ENCODE data around the gene S100A12. TPM values are rescaled to one million over a fixed set of nuclear protein-coding genes. Genes with fewer than 3 reads are reported as not detected.

Gene S100A12
- total RNA-seq, 1 donor from 2014 or later = 23.0 TPM

DNA sequence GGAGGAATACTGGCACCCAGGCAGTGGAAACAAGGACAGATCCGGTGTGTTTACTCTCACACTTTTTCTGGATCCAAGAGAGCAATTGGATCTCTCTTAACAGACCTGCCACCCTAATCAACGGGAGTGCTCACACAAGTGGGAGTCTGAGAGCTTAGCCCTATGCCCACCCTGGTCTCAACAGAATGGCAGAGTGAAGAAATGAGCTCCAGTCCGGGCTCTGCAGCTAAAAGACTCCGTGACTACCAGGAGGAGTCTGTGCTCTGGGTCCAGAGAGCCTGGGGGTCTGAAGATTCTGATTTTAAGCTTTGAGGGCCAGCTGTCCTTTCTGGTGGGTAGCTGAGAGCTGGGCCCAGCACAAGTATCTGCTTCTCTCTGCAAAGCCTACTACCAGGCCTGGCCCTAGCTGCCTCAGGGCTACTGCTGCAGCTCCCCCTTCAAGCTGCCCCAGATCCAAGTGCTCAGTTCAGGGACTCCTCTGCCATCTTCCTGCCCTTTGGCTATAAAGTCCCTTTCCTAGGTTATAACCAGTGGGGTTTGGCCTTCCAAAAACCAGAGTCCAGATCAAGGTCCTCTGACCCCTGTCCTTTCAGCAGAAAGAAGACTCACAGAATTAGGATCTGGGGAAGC lies 13.8 kb downstream of the S100A12 start:
- no peaks in the 10 kb centered on the region for H3K9me3 ChIP-seq (ENCODE audit: control insufficient read depth in 3 of 3, low read length in 3 of 3)
- no peak overlapping the region for H3K4me3 ChIP-seq (ENCODE audit: low read length in 3 of 3)
- H3K4me1 ChIP-seq (ENCODE audit: control insufficient read depth in 3 of 3, insufficient read depth in 3 of 3, low read length in 3 of 3) = peaks cover 4 to 27% (median 22%) of the 10 kb centered on the region in 3 donors
- no peaks in the 10 kb centered on the region for H3K36me3 ChIP-seq (ENCODE audit: control insufficient read depth in 3 of 3, insufficient read depth in 3 of 3, low read length in 3 of 3)
- peaks cover 0 to 3% (median 0%) of the 10 kb centered on the region in 3 donors for H3K27me3 ChIP-seq (ENCODE audit: control insufficient read depth in 3 of 3, insufficient read depth in 3 of 3, low read length in 3 of 3)
- no peak overlapping the region for H3K27ac ChIP-seq (ENCODE audit: low read depth, low read length)
- no peak overlapping the region for H3K9ac ChIP-seq (ENCODE audit: low read depth in 1 of 3, low read length in 3 of 3)

DNA sequence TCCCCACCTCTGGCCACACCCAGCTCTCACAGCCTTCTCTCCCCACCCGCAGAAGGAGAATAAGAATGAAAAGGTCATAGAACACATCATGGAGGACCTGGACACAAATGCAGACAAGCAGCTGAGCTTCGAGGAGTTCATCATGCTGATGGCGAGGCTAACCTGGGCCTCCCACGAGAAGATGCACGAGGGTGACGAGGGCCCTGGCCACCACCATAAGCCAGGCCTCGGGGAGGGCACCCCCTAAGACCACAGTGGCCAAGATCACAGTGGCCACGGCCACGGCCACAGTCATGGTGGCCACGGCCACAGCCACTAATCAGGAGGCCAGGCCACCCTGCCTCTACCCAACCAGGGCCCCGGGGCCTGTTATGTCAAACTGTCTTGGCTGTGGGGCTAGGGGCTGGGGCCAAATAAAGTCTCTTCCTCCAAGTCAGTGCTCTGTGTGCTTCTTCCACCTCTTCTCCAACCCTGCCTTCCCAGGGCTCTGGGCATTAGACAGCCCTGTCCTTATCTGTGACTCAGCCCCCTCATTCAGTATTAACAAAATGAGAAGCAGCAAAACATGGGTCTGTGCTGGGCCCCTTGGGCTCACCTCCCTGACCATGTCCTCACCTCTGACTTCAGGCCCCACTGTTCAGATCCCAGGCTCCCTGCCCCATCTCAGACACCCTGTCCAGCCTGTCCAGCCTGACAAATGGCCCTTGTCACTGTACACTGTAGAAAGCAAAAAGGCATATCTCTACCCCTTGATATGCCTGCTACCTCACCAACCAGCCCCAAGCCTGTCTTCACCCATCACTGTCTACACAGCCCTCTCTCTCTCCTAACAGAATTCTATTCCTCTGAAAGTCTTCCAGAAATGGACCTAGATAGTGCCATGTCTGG lies 14.6 kb downstream of the S100A12 start:
- Histone ChIP-seq H3K9me3 (ENCODE audit: control insufficient read depth in 3 of 3, low read length in 3 of 3) (no peaks in the 10 kb centered on the region), H3K27ac (ENCODE audit: low read depth, low read length) (peak overlapping the region; percentile 25), H3K36me3 (ENCODE audit: control insufficient read depth in 3 of 3, insufficient read depth in 3 of 3, low read length in 3 of 3) (no peaks in the 10 kb centered on the region), H3K4me1 (ENCODE audit: control insufficient read depth in 3 of 3, insufficient read depth in 3 of 3, low read length in 3 of 3) (peaks cover 4 to 27% (median 22%) of the 10 kb centered on the region in 3 donors), H3K4me3 (ENCODE audit: low read length in 3 of 3) (no peak overlapping the region), H3K9ac (ENCODE audit: low read depth in 1 of 3, low read length in 3 of 3) (no peak overlapping the region), H3K27me3 (ENCODE audit: control insufficient read depth in 3 of 3, insufficient read depth in 3 of 3, low read length in 3 of 3) (peaks cover 0 to 3% (median 0%) of the 10 kb centered on the region in 3 donors)

DNA sequence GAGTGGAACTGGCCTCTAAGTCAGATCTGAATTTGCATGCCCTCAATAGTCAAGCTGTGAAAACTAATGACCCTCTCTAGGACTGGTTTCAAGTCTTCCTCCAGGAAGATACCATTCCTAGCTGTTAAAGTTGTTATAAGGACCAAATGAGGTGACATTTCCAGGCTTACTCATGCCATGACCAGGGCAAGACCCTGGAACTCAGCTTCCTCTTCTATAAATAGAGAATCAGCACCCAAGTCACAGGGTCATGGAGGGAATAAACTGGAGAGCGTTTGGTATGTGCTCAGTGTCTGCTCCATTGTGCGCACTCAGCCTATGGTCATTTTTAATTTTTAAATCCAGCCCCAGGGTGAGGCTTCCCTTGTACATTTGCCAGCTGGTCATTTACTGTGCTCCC lies 15.2 kb downstream of the S100A12 start:
- H3K4me3 ChIP-seq (ENCODE audit: low read length in 3 of 3) = no peak overlapping the region
- peaks cover 3 to 20% (median 17%) of the 10 kb centered on the region in 3 donors for H3K4me1 ChIP-seq (ENCODE audit: control insufficient read depth in 3 of 3, insufficient read depth in 3 of 3, low read length in 3 of 3)
- H3K9me3 ChIP-seq (ENCODE audit: control insufficient read depth in 3 of 3, low read length in 3 of 3) = no peaks in the 10 kb centered on the region
- peak overlapping the region; percentile 25 for H3K27ac ChIP-seq (ENCODE audit: low read depth, low read length)
- no peak overlapping the region for H3K9ac ChIP-seq (ENCODE audit: low read depth in 1 of 3, low read length in 3 of 3)
- H3K36me3 ChIP-seq (ENCODE audit: control insufficient read depth in 3 of 3, insufficient read depth in 3 of 3, low read length in 3 of 3) = no peaks in the 10 kb centered on the region
- H3K27me3 ChIP-seq (ENCODE audit: control insufficient read depth in 3 of 3, insufficient read depth in 3 of 3, low read length in 3 of 3) = no peaks in the 10 kb centered on the region

DNA sequence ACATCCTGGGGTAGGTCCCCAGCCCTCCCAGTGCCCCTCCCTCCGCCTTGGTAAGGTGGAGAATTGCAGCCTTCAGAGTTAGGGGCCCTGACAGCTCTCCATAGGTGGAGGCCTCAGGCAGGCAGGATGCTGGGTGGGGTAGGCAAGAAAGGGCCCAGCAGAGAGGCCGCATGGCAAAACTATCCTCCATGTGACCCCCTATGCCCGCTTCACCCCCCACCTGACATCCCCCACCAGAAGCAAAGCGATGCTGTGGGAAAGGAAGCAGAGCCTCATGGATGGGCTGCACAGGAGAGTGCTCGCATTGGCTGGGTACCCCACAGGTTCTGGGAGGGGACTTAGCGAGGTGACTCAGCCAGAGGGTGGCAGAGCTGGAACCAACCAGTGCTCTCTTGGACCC lies 16.2 kb downstream of the S100A12 start:
- no peaks in the 10 kb centered on the region for H3K27me3 ChIP-seq (ENCODE audit: control insufficient read depth in 3 of 3, insufficient read depth in 3 of 3, low read length in 3 of 3)
- H3K36me3 ChIP-seq (ENCODE audit: control insufficient read depth in 3 of 3, insufficient read depth in 3 of 3, low read length in 3 of 3) = no peaks in the 10 kb centered on the region
- H3K4me3 ChIP-seq (ENCODE audit: low read length in 3 of 3) = no peak overlapping the region
- H3K27ac ChIP-seq (ENCODE audit: low read depth, low read length) = no peak overlapping the region
- peak overlapping the region in 1 of 3 donors; percentile 1 for H3K9ac ChIP-seq (ENCODE audit: low read depth in 1 of 3, low read length in 3 of 3)
- H3K9me3 ChIP-seq (ENCODE audit: control insufficient read depth in 3 of 3, low read length in 3 of 3) = no peaks in the 10 kb centered on the region
- H3K4me1 ChIP-seq (ENCODE audit: control insufficient read depth in 3 of 3, insufficient read depth in 3 of 3, low read length in 3 of 3) = peaks cover 3 to 18% (median 17%) of the 10 kb centered on the region in 3 donors

DNA sequence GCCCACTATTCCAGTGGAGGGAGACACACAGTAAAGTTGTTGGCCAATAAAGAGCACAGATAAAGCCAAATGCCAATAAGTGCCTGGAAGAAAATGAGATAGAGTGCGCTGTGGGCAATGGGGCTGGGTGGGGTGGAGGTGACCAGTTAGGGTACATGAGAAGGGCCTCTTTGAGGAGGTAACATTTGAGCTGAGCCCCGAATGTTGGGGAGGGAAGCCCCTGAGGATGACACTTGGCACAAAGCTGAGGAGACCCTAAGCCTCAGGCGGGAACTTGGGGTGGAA lies 16.8 kb downstream of the S100A12 start:
- H3K36me3 ChIP-seq (ENCODE audit: control insufficient read depth in 3 of 3, insufficient read depth in 3 of 3, low read length in 3 of 3) = no peaks in the 10 kb centered on the region
- peak overlapping the region in 1 of 3 donors; percentile 1 for H3K9ac ChIP-seq (ENCODE audit: low read depth in 1 of 3, low read length in 3 of 3)
- no peaks in the 10 kb centered on the region for H3K27me3 ChIP-seq (ENCODE audit: control insufficient read depth in 3 of 3, insufficient read depth in 3 of 3, low read length in 3 of 3)
- no peak overlapping the region for H3K27ac ChIP-seq (ENCODE audit: low read depth, low read length)
- no peaks in the 10 kb centered on the region for H3K9me3 ChIP-seq (ENCODE audit: control insufficient read depth in 3 of 3, low read length in 3 of 3)
- no peak overlapping the region for H3K4me3 ChIP-seq (ENCODE audit: low read length in 3 of 3)
- H3K4me1 ChIP-seq (ENCODE audit: control insufficient read depth in 3 of 3, insufficient read depth in 3 of 3, low read length in 3 of 3) = peaks cover 3 to 18% (median 17%) of the 10 kb centered on the region in 3 donors

DNA sequence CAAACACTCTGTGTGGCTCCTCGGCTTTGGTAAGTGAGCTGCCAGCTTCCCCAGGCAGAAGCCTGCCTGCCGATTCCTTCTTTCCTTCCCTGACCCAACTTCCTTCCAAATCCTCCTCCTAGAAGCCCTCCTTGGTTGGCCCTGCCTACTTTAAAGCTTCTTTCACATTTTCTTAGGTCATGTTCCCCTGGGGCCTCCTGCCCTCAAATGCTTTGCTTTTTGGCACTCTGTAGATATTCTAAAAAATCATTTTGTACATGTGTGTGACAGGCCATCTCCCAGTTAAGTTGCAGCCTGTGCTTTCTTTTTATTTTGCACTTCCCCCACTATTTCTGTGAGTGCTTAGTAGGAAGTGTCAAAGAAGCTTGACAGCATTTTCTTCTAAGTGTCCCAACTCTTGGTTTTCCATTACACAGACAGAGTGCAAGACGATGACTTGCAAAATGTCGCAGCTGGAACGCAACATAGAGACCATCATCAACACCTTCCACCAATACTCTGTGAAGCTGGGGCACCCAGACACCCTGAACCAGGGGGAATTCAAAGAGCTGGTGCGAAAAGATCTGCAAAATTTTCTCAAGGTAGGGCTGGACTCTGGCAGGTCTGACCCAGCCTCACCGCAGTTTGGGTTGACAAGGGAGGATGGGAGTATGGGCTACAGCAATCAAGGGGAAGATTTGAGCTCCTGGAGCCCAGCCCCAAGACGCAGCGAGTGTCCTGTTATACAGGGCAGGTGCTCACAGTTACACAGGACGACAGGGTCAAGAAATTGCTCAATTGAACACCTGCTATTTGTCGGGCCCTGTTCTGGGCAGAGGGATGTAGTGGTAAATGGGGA lies 17.3 kb downstream of the S100A12 start, which contains the start of gene S100A9:
Gene S100A9, plus strand, starts transcription at position 2 of the 838 bp plus-strand sequence. Its CDS starts 430 bp downstream, at position 432.
- Histone ChIP-seq H3K9me3 (ENCODE audit: control insufficient read depth in 3 of 3, low read length in 3 of 3) (no peaks in the 10 kb centered on the region), H3K27ac (ENCODE audit: low read depth, low read length) (no peak within 1 kb of the TSS), H3K27me3 (ENCODE audit: control insufficient read depth in 3 of 3, insufficient read depth in 3 of 3, low read length in 3 of 3) (no peaks in the 10 kb centered on the region), H3K36me3 (ENCODE audit: control insufficient read depth in 3 of 3, insufficient read depth in 3 of 3, low read length in 3 of 3) (no peaks in the 10 kb centered on the region), H3K4me3 (ENCODE audit: low read length in 3 of 3) (no peak within 1 kb of the TSS), H3K4me1 (ENCODE audit: control insufficient read depth in 3 of 3, insufficient read depth in 3 of 3, low read length in 3 of 3) (peaks cover 3 to 18% (median 17%) of the 10 kb centered on the region in 3 donors), H3K9ac (ENCODE audit: low read depth in 1 of 3, low read length in 3 of 3) (peak within 1 kb of the TSS in 1 of 3 donors; percentile 45)

DNA sequence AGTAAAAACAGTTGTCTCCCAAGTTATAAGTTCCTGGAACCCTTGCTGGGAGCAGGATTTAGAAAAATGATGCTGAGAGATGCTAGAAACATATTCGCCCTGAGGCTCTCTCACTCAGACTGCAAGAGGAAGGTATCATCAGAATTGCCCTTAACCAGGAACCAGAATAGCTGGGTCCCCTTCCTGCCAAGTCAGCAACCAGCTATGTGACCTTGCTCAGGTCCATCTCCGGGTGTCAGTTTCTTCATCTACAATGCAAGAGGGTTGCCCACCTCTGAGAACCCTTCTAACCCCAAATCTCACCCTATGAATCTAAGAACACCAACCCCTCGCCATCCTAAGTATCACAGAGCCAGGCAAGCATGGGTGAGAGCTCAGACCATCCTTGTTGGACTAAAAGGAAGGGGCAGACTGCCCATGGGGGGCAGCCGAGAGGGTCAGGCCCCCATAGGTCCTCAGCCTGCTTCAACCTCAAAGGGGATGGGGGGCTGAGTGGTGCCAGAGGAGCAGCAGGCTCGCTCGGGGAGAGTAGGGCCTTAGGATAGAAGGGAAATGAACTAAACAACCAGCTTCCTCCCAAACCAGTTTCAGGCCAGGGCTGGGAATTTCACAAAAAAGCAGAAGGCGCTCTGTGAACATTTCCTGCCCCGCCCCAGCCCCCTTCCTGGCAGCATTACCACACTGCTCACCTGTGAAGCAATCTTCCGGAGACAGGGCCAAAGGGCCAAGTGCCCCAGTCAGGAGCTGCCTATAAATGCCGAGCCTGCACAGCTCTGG lies 18.2 kb downstream of the S100A12 start:
- H3K36me3 ChIP-seq (ENCODE audit: control insufficient read depth in 3 of 3, insufficient read depth in 3 of 3, low read length in 3 of 3) = no peaks in the 10 kb centered on the region
- H3K27me3 ChIP-seq (ENCODE audit: control insufficient read depth in 3 of 3, insufficient read depth in 3 of 3, low read length in 3 of 3) = no peaks in the 10 kb centered on the region
- H3K4me3 ChIP-seq (ENCODE audit: low read length in 3 of 3) = no peak overlapping the region
- no peak overlapping the region for H3K27ac ChIP-seq (ENCODE audit: low read depth, low read length)
- peak overlapping the region in 1 of 3 donors; percentile 45 for H3K9ac ChIP-seq (ENCODE audit: low read depth in 1 of 3, low read length in 3 of 3)
- H3K4me1 ChIP-seq (ENCODE audit: control insufficient read depth in 3 of 3, insufficient read depth in 3 of 3, low read length in 3 of 3) = peaks cover 3 to 18% (median 17%) of the 10 kb centered on the region in 3 donors
- H3K9me3 ChIP-seq (ENCODE audit: control insufficient read depth in 3 of 3, low read length in 3 of 3) = no peaks in the 10 kb centered on the region

DNA sequence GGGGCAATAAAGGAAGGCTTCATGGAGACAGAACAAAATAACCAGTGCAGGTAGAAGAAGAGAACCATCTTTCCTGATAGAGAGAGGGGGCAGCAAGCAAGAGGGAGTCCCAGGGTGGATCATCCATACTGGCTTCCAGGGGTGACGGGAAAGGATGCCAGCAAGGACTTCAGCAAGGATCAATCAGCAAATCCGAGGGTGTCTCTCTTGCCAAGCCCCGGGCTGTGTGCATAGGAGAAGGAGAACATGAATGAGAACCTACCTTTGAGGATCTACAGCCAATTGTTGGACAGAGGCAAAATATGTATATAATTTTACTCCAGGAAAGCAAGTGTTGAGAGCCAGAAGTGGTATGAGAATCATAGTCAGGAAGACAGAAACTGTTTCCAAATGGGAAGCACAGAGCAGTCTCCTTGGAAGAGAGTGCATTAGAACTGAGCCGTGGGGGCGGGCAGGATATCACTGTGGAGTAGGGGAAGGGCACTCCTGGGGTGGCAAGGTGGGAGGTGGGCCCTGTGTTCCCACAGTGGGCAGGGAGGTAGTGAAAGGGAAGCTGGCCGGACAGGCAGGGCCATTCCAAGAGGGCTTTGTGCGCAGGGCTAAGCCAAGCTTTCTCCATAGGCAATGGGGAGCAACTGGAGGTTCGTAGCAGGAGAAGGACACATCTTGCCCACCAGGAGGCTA lies 18.9 kb downstream of the S100A12 start:
- Histone ChIP-seq H3K27ac (ENCODE audit: low read depth, low read length) (no peak overlapping the region), H3K9me3 (ENCODE audit: control insufficient read depth in 3 of 3, low read length in 3 of 3) (no peaks in the 10 kb centered on the region), H3K27me3 (ENCODE audit: control insufficient read depth in 3 of 3, insufficient read depth in 3 of 3, low read length in 3 of 3) (no peaks in the 10 kb centered on the region), H3K36me3 (ENCODE audit: control insufficient read depth in 3 of 3, insufficient read depth in 3 of 3, low read length in 3 of 3) (no peaks in the 10 kb centered on the region), H3K4me3 (ENCODE audit: low read length in 3 of 3) (no peak overlapping the region), H3K4me1 (ENCODE audit: control insufficient read depth in 3 of 3, insufficient read depth in 3 of 3, low read length in 3 of 3) (peaks cover 3 to 18% (median 17%) of the 10 kb centered on the region in 3 donors), H3K9ac (ENCODE audit: low read depth in 1 of 3, low read length in 3 of 3) (no peak overlapping the region)

Data from skeletal muscle tissue (tissue), 4 donors.